AG04450 (cell line): ENCODE measurements around the gene DHRS9. TPM values are rescaled to one million over a fixed set of nuclear protein-coding genes. Genes with fewer than 3 reads are reported as not detected.

ENCODE experiments used
- CTCF ChIA-PET: fragments of 300-600, 350-600 bp; formaldehyde crosslinking; extraction: SDS; loops from one replicate; lab custom pipeline; 2022; ENCODE audit warnings: antibody characterized with exemption, inconsistent platforms; lab: Charles Lee
- POLR2A ChIA-PET: fragments of 350-600 bp; formaldehyde crosslinking; extraction: SDS; loops from one replicate; lab custom pipeline; 2021; ENCODE audit warnings: antibody characterized with exemption, inconsistent platforms; lab: Yijun Ruan, JAX
- DNase-seq: peaks from one replicate; pipeline ENCODE4 v3.0.0-alpha.2; 2011; ENCODE audit warnings: low read depth, low spot score
- H3K27ac ChIP-seq: one replicate; pipeline ENCODE4 v1.5.1; 2012; ENCODE audit warnings: low read depth, low read length, control low read depth
- H3K27me3 ChIP-seq: one replicate; pipeline ENCODE4 v1.6.0; 2012; ENCODE audit warnings: low read length; ENCODE audit not compliant: control insufficient read depth, insufficient read depth
- H3K4me3 ChIP-seq: 2 replicates; pipeline ENCODE4 v1.5.1; 2011; ENCODE audit warnings: mild to moderate bottlenecking, low read depth, low read length, control low read depth
- H3K9me3 ChIP-seq: 2 replicates; pipeline ENCODE4 v1.5.1; 2012; ENCODE audit warnings: low read length; ENCODE audit not compliant: control insufficient read depth, insufficient read depth
- polyA plus RNA-seq: library from polyadenylated mRNA; depleted of rRNA; stranded (reverse); fragments of >200 nt; gene quantifications from 2 replicates; pipeline ENCODE4 v1.2.3, GENCODE V29; 2011; rRNA removed
- TF ChIP-seq, protein P1 (sequence below): IDR thresholded peaks from 2 replicates; pipeline ENCODE4 v1.5.1; 2011; ENCODE audit warnings: low read depth, low read length, control low read depth, inconsistent platforms

The DHRS9 gene
- polyA plus RNA-seq, 1 experiment: not detected

GRCh38 chr2:169139145-169139544, 69.8 kb downstream of the DHRS9 start:
- TF ChIP-seq, protein P1, sequence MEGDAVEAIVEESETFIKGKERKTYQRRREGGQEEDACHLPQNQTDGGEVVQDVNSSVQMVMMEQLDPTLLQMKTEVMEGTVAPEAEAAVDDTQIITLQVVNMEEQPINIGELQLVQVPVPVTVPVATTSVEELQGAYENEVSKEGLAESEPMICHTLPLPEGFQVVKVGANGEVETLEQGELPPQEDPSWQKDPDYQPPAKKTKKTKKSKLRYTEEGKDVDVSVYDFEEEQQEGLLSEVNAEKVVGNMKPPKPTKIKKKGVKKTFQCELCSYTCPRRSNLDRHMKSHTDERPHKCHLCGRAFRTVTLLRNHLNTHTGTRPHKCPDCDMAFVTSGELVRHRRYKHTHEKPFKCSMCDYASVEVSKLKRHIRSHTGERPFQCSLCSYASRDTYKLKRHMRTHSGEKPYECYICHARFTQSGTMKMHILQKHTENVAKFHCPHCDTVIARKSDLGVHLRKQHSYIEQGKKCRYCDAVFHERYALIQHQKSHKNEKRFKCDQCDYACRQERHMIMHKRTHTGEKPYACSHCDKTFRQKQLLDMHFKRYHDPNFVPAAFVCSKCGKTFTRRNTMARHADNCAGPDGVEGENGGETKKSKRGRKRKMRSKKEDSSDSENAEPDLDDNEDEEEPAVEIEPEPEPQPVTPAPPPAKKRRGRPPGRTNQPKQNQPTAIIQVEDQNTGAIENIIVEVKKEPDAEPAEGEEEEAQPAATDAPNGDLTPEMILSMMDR: no peak
- DNase-seq: no peak
- H3K27me3 ChIP-seq: no peaks in the 10 kb centered on the region
- H3K9me3 ChIP-seq: no peaks in the 10 kb centered on the region
- H3K27ac ChIP-seq: no peak overlapping the region
- POLR2A ChIA-PET: no interaction called here
- CTCF ChIA-PET: interaction anchor here (0.8 to 6.2 kb wide), 3 partner anchors 11 to 30 kb away, joined by 3 to 53 read pairs (median 4); no protein-coding TSS in a partner anchor
- H3K4me3 ChIP-seq: no peak overlapping the region

- Histone ChIP-seq H3K27ac (no peak overlapping the region), H3K9me3 (no peaks in the 10 kb centered on the region), H3K4me3 (no peak overlapping the region), H3K27me3 (no peaks in the 10 kb centered on the region)
- DNase-seq: no peak
- TF ChIP-seq, protein P1: no peak
- ChIA-PET POLR2A (no interaction called here), CTCF (interaction anchor here (1.3 to 6.2 kb wide), 3 partner anchors 8 to 182 kb away, joined by 3 to 53 read pairs (median 13); no protein-coding TSS in a partner anchor)
Observed at GRCh38 chr2:169139993-169140767, 70.8 kb downstream of the DHRS9 start.

DNA sequence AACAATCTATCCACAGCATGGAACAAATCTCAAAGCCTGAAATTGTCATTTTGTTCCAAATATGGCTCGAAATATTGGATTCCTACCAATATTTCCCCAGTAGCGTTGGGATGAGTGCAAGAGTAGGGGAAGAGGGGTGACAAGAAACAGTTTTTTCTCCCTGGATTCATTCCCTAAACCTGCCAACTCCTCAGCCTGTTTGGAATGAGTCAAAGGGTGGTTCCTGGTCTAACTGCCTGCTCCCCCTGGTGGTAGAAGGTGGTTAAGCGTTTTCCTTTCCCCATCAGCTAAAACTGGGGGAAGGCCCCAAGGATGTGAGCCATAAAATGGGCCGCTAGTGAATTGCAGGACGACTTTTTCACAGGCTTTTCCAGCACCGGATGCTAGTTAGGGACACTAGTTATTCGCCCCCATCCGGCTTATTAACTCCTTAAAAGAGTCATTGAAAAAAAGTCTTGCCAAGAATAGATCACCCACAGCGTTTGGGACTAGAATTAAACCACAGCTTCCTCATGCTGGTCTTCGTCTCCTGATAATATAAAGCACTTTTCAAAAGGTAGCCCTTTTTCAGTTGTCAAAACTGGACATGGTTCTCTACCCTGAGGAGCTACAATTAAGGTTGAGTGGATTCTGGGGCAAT, 72.5 kb downstream of the DHRS9 start:
- CTCF ChIA-PET: interaction anchor here (0.6 to 6.2 kb wide), 9 partner anchors 10 to 1024 kb away, joined by 3 to 53 read pairs (median 4); no protein-coding TSS in a partner anchor
- H3K27me3 ChIP-seq: peaks cover 2% of the 10 kb centered on the region
- TF ChIP-seq, protein P1: peak; percentile 89
- DNase-seq: peak; percentile 7
- H3K4me3 ChIP-seq: no peak overlapping the region
- H3K27ac ChIP-seq: no peak overlapping the region
- H3K9me3 ChIP-seq: no peaks in the 10 kb centered on the region
- POLR2A ChIA-PET: no interaction called here

- CTCF ChIA-PET: interaction anchor here (1.1 to 6.2 kb wide), 4 partner anchors 10 to 35 kb away, joined by 4 to 53 read pairs (median 4); no protein-coding TSS in a partner anchor
- H3K27me3 ChIP-seq: peaks cover 2% of the 10 kb centered on the region
- DNase-seq: no peak
- POLR2A ChIA-PET: no interaction called here
- H3K27ac ChIP-seq: no peak overlapping the region
- no peaks in the 10 kb centered on the region for H3K9me3 ChIP-seq
- H3K4me3 ChIP-seq: no peak overlapping the region
- TF ChIP-seq, protein P1: no peak
Observed at GRCh38 chr2:169143998-169144397, 74.6 kb downstream of the DHRS9 start.

Other genes starting within 250 kb of the DHRS9 start
- gene SPC25, start 179.1 kb upstream of the DHRS9 start, polyA plus RNA-seq: 2.6 and 4.2 TPM in 2 replicates
- not detected in 2 replicates for gene G6PC2, start 168.3 kb upstream of the DHRS9 start, polyA plus RNA-seq
- not detected in 2 replicates for gene ABCB11, start 38.2 kb upstream of the DHRS9 start, polyA plus RNA-seq